Prostate gland (tissue), 2 donors: Measurements from ENCODE around the gene IGLL1.

Source experiments
- CTCF ChIP-seq, 4 experiments: fragments of 200-600 bp in 2 of 4; fragments of 450-650 bp in 2 of 4; sonication (generic) in 2 of 4; IDR thresholded peaks; 1 replicate in 3 of 4; 2 replicates in 1 of 4; pipeline ENCODE4 v1.5.1; 2016 to 2019; ENCODE audit warnings: antibody characterized with exemption in 4 of 4, mild to moderate bottlenecking in 2 of 4, moderate library complexity in 2 of 4
- POLR2A ChIP-seq: fragments of 450-650 bp; IDR thresholded peaks from one replicate; pipeline ENCODE4 v1.6.1; 2016; ENCODE audit warnings: antibody characterized with exemption, mild to moderate bottlenecking
- POLR2AphosphoS5 ChIP-seq: sonication (generic); formaldehyde crosslinking; IDR thresholded peaks from one replicate; pipeline ENCODE4 v1.6.1; 2017; ENCODE audit warnings: antibody characterized with exemption

- TF ChIP-seq POLR2A (no peak), CTCF (IDR thresholded peaks at IDR 0.05) (no peak), POLR2AphosphoS5 (no peak)
These were observed 33.3 kb upstream of the IGLL1 start for GRCh38 chr22:23613193-23613972.
